AG09319 (cell line): ENCODE measurements around the gene RFTN1.

Source experiments
- DNase-seq: peaks from one replicate; pipeline ENCODE4 v3.0.0-alpha.2; 2010; ENCODE audit warnings: low read depth; ENCODE audit errors: extremely low read depth
- CTCF ChIP-seq: IDR thresholded peaks from 2 replicates; pipeline ENCODE4 v1.5.1; 2011; ENCODE audit warnings: low read depth, mild to moderate bottlenecking, inconsistent platforms, low read length, moderate library complexity

RFTN1 gene

GRCh38 chr3:16366581-16366980, 146.9 kb downstream of the RFTN1 start:
- DNase-seq, result no peak
- TF ChIP-seq CTCF, result no peak

- no peak for DNase-seq
- no peak for TF ChIP-seq CTCF
Measured at GRCh38 chr3:16365491-16366128, 147.9 kb downstream of the RFTN1 start.

GRCh38 chr3:16364963-16365362, 148.5 kb downstream of the RFTN1 start:
- no peak for TF ChIP-seq CTCF
- no peak for DNase-seq

- no peak for TF ChIP-seq CTCF
- DNase-seq, result no peak
Measured at GRCh38 chr3:16364323-16364722, 149.2 kb downstream of the RFTN1 start.

GRCh38 chr3:16363636-16364035, 149.9 kb downstream of the RFTN1 start:
- TF ChIP-seq CTCF, result no peak
- no peak for DNase-seq

GRCh38 chr3:16362770-16363169, 150.7 kb downstream of the RFTN1 start:
- no peak for TF ChIP-seq CTCF
- DNase-seq, result no peak

GRCh38 chr3:16361087-16361486, 152.4 kb downstream of the RFTN1 start:
- no peak for DNase-seq
- TF ChIP-seq CTCF, result no peak
